Activated CD4-positive, alpha-beta T cell treated with anti-CD3 and anti-CD28 coated beads, Interleukin-2, amount 50 U/mL, for 1 hour (primary cell): Measurements from ENCODE around the gene NMT1.
"Not testable (repeated sequence)": the region's sequence is repeated elsewhere in the genome, so short reads cannot be mapped to it uniquely, and the experiment has no call there.

Experiments
- DNase-seq: peaks from one replicate; pipeline ENCODE4 v3.0.0-alpha.2; 2020

The NMT1 gene

DNA sequence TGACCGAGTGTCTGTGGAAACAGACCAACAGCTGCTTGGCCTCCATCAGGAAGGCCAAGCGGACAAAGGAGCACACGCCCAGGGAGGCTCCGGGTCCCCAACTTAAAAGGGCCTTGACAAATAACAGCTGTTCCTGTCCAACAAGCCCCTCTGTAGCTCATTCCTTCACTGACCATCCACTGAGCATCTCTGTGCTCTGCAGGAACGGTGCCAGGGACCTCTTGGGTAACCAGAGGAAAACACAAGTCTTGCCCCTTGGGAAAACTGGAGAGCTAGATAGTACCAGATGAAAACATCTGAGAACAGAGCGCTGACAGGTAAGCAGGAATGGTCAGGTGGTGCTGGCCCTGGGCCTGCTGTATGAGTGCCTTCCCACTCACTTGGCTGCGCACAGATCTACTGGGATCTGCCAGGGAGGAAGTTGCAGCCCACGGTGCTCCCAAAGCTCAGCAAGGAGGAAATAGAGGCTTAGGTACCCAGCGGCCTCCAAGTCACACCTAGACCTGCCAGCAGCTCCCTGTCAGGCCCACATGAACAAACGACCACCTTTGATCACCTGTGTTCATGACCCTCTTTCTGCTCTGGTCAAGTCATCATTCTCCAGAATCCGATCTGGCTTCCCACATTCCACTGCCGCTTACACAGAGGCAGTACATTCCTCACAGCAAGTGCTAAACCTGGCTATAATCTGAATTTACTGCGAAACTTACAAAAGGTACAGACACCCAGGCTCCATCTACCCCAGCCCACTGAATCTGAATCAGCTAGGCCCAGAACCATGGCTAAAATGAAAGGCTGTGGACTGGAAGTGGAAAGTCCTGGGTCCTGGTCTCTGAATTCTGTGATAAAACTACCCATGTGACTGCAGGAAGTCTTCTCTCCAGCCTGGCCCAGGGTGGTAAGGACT is 22.1 kb upstream of the NMT1 start:
- DNase-seq = no peak

- no peak for DNase-seq
Observed at GRCh38 chr17:45040459-45040858, 20.7 kb upstream of the NMT1 start.

GRCh38 chr17:45042346-45043120 is 18.6 kb upstream of the NMT1 start:
- no peak for DNase-seq

GRCh38 chr17:45043813-45044540 is 17.1 kb upstream of the NMT1 start:
- no peak for DNase-seq

- DNase-seq = no peak
Observed at GRCh38 chr17:45046537-45047125, 14.5 kb upstream of the NMT1 start.

- DNase-seq = no peak
Observed at GRCh38 chr17:45048795-45049563, 12.1 kb upstream of the NMT1 start.

DNA sequence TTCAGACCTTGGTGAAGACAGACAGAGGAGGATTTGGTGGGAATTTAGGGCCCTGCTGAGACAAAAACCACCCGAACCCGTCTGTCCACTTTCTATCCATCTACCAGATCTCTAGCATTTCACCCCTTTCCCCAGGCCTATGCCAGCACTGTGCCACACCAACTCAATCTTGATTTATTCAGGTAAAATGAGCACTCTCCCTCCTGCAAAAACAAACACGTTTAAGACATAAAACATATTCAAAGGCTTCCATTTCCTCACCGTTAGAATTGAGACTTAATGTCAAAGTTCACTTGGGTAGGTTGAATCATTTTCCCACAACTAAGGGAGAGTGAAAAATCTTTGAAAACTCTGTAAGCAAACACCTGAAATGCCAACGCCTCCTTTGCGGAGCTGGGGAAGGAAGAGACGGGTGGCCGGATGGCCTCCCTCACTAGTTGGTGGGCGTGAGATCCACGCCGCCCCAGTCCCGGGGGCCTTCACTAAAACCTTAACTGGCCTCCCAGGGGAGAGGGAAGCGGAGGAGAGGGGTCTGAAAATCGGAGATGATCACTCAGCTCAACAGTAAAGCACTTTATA is 10.5 kb upstream of the NMT1 start:
- DNase-seq = peak; percentile 18

- DNase-seq = peak; percentile 87
Observed at GRCh38 chr17:45051060-45051719, 9.9 kb upstream of the NMT1 start, which contains the start of gene DCAKD. TSS of gene DCAKD (minus strand) at chr17:45051632. CDS start at chr17:45034885, 16,747 bp downstream.

DNA sequence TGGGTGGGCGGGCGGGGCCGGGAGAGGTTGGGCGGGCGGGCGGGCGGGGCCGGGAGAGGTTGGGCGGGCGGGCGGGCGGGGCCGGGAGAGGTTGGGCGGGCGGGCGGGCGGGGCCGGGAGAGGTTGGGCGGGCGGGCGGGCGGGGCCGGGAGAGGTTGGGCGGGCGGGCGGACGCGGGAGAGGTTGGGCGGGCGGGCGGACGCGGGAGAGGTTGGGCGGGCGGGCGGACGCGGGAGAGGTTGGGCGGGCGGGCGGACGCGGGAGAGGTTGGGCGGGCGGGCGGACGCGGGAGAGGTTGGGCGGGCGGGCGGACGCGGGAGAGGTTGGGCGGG is 9.4 kb upstream of the NMT1 start:
- not testable (repeated sequence) for DNase-seq

- peak; percentile 21 for DNase-seq
Observed at GRCh38 chr17:45052052-45052772, 8.9 kb upstream of the NMT1 start.

GRCh38 chr17:45060382-45060796 is 728 bp upstream of the NMT1 start:
- DNase-seq = no peak

DNA sequence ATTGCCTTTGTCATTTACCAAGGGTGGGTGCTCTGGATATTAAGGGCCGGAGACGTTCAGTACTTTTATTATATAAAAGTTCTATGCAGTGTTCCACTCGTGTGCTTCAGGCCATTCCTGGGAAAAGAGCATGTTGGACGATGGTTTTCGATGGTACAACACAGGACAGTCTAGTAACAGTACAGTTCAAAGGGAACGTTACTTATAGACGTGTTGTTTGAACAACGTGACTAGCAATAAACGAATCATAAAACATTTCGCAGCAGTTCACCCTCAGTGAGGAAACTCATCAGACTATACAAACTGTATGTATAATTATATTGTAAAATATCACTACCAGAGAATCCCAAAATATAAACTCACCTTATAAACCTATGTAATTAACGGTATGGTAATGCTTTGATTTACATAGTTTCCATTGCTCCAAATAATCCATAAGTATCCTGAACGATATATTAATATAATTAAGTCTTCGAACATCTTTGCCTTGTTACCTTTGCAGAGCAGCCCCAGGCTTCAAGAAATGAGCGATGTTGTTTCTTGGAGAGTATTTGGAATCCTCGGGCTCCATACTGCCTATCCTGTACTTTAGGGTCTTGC is 589 bp downstream of the NMT1 start:
- no peak for DNase-seq

DNA sequence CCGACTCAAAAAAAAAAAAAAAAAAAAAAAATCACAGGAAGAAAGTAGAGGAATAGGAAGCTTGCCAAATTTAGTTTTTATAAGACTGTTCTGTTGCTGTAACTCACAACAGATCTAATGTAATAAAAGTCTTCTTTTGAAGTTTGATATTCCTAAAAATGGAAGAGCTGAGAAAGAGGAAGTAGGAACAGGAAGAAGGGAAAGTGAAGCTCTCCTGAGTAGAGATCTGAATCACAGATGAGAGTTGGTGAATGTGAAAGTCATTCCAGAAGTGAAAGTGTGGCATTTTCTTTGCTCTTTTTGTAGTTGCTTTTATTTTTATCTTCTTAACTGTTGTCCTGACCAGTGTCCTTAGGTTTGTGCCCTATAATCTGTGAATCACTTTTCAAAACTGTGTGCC is 2.1 kb downstream of the NMT1 start:
- no peak for DNase-seq

DNA sequence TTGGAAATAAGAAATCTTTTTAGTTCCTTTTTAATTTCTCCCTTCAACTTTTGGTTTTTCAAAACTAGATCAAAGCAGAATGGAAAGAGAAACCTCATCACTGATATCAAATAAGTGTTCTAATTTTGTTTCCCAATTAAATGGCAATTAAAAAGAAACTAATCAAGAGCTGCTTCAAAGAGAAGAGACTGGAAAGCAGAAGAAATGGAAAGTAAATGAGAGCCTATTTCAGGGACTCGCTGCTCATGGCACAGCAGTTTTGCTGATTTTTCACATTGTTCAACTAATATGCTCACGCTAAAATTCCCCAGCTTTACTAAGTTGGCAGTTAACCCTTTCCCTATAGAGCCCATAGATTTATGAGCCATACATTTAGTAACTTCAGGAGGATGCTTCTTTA is 6.5 kb downstream of the NMT1 start:
- DNase-seq = no peak

DNA sequence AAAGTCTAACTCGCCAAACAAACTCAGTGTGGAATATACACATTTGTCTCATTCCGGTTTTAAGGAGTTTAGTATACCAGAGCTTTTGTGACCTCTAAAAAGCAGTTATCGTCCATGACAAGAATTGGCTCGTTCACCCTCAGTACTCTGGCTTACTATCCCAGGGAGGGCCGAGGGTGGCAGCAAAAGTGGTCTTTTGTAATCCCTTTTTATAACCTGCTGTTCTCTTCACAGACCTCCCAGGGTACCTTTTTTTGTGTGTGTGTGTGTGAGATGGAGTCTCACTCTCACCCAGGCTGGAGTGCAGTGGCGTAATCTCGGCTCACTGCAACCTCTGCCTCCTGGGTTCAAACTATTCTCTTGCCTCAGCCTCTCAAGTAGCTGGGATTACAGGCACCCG is 8.9 kb downstream of the NMT1 start:
- DNase-seq = no peak

GRCh38 chr17:45070809-45071208 is 9.7 kb downstream of the NMT1 start:
- no peak for DNase-seq

- DNase-seq = no peak
Observed at GRCh38 chr17:45073414-45074070, 12.4 kb downstream of the NMT1 start.

DNA sequence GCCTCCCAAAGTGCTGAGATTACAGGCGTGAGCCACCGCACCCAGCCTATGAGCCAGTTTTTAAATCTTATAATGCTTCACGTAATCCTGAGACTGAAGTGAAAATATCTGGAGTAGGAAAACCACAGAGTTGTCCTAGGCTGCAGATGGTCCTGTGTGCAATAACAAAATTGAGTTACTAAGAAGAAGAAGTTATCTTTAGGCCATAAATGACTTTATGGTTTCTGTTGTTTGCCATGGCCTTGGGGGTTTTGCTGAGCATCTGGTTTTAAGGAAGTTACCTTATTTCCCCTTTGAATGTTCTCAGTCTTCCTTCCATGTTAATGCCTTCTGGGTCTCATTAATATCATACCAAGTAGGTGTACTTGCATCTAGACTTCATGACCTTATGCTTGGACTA is 16.5 kb downstream of the NMT1 start:
- no peak for DNase-seq

DNA sequence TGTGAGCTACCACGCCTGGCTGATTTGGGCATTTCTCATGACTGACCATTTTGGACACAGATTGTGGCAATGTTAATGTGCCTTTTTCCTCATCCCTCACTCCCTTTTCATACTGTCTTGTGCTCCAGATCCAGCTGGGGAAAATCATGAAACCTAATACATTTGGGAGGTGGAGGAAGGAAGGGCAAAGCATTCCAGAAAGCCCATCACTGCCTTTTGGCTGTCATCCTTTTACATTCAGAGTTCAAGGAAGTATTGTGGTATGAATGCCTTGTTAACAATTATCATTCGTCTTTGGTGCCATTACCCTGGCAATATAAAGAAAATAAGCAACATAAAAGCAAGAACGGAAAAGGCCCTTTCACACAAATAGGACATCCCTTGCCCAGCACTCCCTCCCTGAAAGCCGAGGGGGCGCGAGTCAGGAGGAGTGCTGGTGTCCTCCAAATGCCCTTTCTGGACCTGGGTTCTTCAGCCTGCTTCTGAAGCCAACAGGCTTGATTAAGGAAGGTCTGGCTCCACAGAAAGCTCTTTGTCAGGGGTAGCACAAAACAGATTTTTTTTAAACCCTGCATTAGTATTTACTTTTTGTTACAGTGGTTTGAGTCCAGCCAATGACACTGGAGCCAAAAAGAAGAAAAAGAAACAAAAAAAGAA is 20.1 kb downstream of the NMT1 start:
- DNase-seq = no peak
